WTC11 (cell line): ENCODE results near the gene GGT1. TPM values are rescaled to one million over a fixed set of nuclear protein-coding genes. Genes with fewer than 3 reads are reported as not detected.

Source experiments
- ATAC-seq: fragments of 200-7000 bp; cut with Tn5 transposase; 2 replicates; pipeline ENCODE4 v1.10.0; 2021; ENCODE audit warnings: mild to moderate bottlenecking, moderate library complexity
- CTCF ChIA-PET: fragments of 300-600 bp; sonication (Branson Sonifier 250); formaldehyde crosslinking; loops from one replicate; lab custom pipeline; 2021; ENCODE audit warnings: antibody characterized with exemption; lab: Charles Lee
- POLR2A ChIA-PET: fragments of 350-600 bp; sonication (Branson Sonifier 250); formaldehyde crosslinking; loops from one replicate; lab custom pipeline; 2021; ENCODE audit warnings: antibody characterized with exemption; lab: Charles Lee
- DNase-seq: peaks from one replicate; pipeline ENCODE4 v3.0.0; 2021; ENCODE audit warnings: low spot score
- H3K27ac Mint-ChIP-seq: 2 replicates; pipeline ENCODE4 v1.8.0; 2021; ENCODE audit warnings: mixed read lengths
- H3K27me3 Mint-ChIP-seq: 2 replicates; pipeline ENCODE4 v1.8.0; 2021; ENCODE audit warnings: low read depth, mild to moderate bottlenecking, moderate library complexity, mixed read lengths
- H3K36me3 Mint-ChIP-seq: 2 replicates; pipeline ENCODE4 v1.8.0; 2021; ENCODE audit warnings: mixed read lengths
- H3K4me1 Mint-ChIP-seq: 2 replicates; pipeline ENCODE4 v1.8.0; 2022; ENCODE audit warnings: mixed read lengths
- H3K4me3 Mint-ChIP-seq: 2 replicates; pipeline ENCODE4 v1.8.0; 2021; ENCODE audit warnings: mild to moderate bottlenecking, moderate library complexity, mixed read lengths
- H3K9me3 Mint-ChIP-seq: 2 replicates; pipeline ENCODE4 v1.8.0; 2021; ENCODE audit warnings: mixed read lengths
- ARID4B ChIP-seq: sonication (generic); formaldehyde crosslinking; IDR thresholded peaks from 2 replicates; pipeline ENCODE4 v1.8.0; 2023; ENCODE audit warnings: missing genetic modification reagents, mild to moderate bottlenecking, borderline replicate concordance
- ATF3 ChIP-seq: sonication (generic); formaldehyde crosslinking; conservative IDR thresholded peaks from 2 replicates; pipeline ENCODE4 v1.8.1; 2022; ENCODE audit warnings: mild to moderate bottlenecking, missing genetic modification reagents
- EMX1 ChIP-seq: fragments of 250-450 bp; sonication (Bioruptor Pico); IDR thresholded peaks from 2 replicates; pipeline ENCODE4 v1.8.0; 2021; ENCODE audit warnings: mild to moderate bottlenecking
- FOXP1 ChIP-seq: sonication (generic); formaldehyde crosslinking; IDR thresholded peaks from 2 replicates; pipeline ENCODE4 v1.8.0; 2022; ENCODE audit warnings: missing genetic modification reagents, mild to moderate bottlenecking, moderate library complexity, borderline replicate concordance
- IRF1 ChIP-seq: sonication (generic); formaldehyde crosslinking; IDR thresholded peaks from 2 replicates; pipeline ENCODE4 v1.8.0; 2023; ENCODE audit warnings: missing genetic modification reagents
- JAZF1 ChIP-seq: fragments of 250-450 bp; sonication (Bioruptor Pico); IDR thresholded peaks from 2 replicates; pipeline ENCODE4 v1.9.0; 2021; ENCODE audit warnings: moderate library complexity, mild to moderate bottlenecking, inconsistent platforms
- MXD4 ChIP-seq: fragments of 250-450 bp; sonication (Bioruptor Pico); IDR thresholded peaks from 2 replicates; pipeline ENCODE4 v1.8.0; 2021; ENCODE audit warnings: mild to moderate bottlenecking, moderate library complexity, borderline replicate concordance
- NFYB ChIP-seq: sonication (generic); formaldehyde crosslinking; conservative IDR thresholded peaks from 2 replicates; pipeline ENCODE4 v1.8.0; 2022; ENCODE audit warnings: low read depth, missing genetic modification reagents
- NR1H2 ChIP-seq: sonication (generic); formaldehyde crosslinking; IDR thresholded peaks from 2 replicates; pipeline ENCODE4 v1.9.0; 2021; ENCODE audit warnings: mild to moderate bottlenecking, moderate library complexity, missing genetic modification reagents
- RELA ChIP-seq: sonication (generic); formaldehyde crosslinking; IDR thresholded peaks from 2 replicates; pipeline ENCODE4 v1.8.1; 2022; ENCODE audit warnings: missing genetic modification reagents, mild to moderate bottlenecking, borderline replicate concordance
- RORB ChIP-seq: fragments of 250-450 bp; sonication (Bioruptor Pico); IDR thresholded peaks from 2 replicates; pipeline ENCODE4 v1.9.0; 2021; ENCODE audit warnings: mild to moderate bottlenecking
- USF1 ChIP-seq: sonication (generic); formaldehyde crosslinking; IDR thresholded peaks from 2 replicates; pipeline ENCODE4 v1.8.0; 2022; ENCODE audit warnings: mild to moderate bottlenecking, missing genetic modification reagents
- ZNF138 ChIP-seq: sonication (generic); formaldehyde crosslinking; conservative IDR thresholded peaks from 2 replicates; pipeline ENCODE4 v1.8.1; 2022; ENCODE audit warnings: mild to moderate bottlenecking, moderate library complexity, missing genetic modification reagents
- ZNF317 ChIP-seq: sonication (generic); formaldehyde crosslinking; IDR thresholded peaks from 2 replicates; pipeline ENCODE4 v1.8.1; 2023; ENCODE audit warnings: low read depth, mild to moderate bottlenecking, moderate library complexity, missing genetic modification reagents, borderline replicate concordance
- ZNF396 ChIP-seq: fragments of 250-450 bp; sonication (Bioruptor Pico); IDR thresholded peaks from 2 replicates; pipeline ENCODE4 v1.8.0; 2021; ENCODE audit warnings: mild to moderate bottlenecking, moderate library complexity, borderline replicate concordance
- total RNA-seq: library from RNA; stranded (reverse); gene quantifications from 3 replicates; pipeline ENCODE4 v1.2.3, GENCODE V29; 2021
- TF ChIP-seq, protein P1 (sequence below): sonication (generic); formaldehyde crosslinking; IDR thresholded peaks from 2 replicates; pipeline ENCODE4 v1.8.1; 2022; ENCODE audit warnings: low read depth, mild to moderate bottlenecking, moderate library complexity, missing genetic modification reagents, borderline replicate concordance
- TF ChIP-seq, protein P2 (sequence below): sonication (generic); formaldehyde crosslinking; IDR thresholded peaks from 2 replicates; pipeline ENCODE4 v1.8.0; 2023; ENCODE audit warnings: mild to moderate bottlenecking, missing genetic modification reagents
- TF ChIP-seq, protein P3 (sequence below): sonication (generic); formaldehyde crosslinking; IDR thresholded peaks from 2 replicates; pipeline ENCODE4 v1.8.1; 2023; ENCODE audit warnings: mild to moderate bottlenecking, missing genetic modification reagents

Gene GGT1
- total RNA-seq, 1 experiment from 2014 or later = 33.7 TPM

GRCh38 chr22:24579258-24579601 is 23.8 kb upstream of the GGT1 start:
- Mint-ChIP-seq H3K9me3 (no peaks in the 10 kb centered on the region), H3K27ac (no peak overlapping the region), H3K36me3 (peaks cover 18% of the 10 kb centered on the region), H3K4me3 (no peak overlapping the region), H3K4me1 (no peaks in the 10 kb centered on the region), H3K27me3 (no peaks in the 10 kb centered on the region)
- ChIA-PET CTCF (no interaction called here), POLR2A (no interaction called here)
- DNase-seq (no peak), ATAC-seq (no peak)
- TF ChIP-seq ZNF317 = no peak
- no peak for TF ChIP-seq ZNF138 (CRISPR knock-in tag)
- no peak for TF ChIP-seq RORB (CRISPR knock-in tag)
- no peak for TF ChIP-seq MXD4 (CRISPR knock-in tag)
- TF ChIP-seq JAZF1 (CRISPR knock-in tag) = no peak
- TF ChIP-seq ATF3 (CRISPR knock-in tag) = no peak
- TF ChIP-seq, protein P1, sequence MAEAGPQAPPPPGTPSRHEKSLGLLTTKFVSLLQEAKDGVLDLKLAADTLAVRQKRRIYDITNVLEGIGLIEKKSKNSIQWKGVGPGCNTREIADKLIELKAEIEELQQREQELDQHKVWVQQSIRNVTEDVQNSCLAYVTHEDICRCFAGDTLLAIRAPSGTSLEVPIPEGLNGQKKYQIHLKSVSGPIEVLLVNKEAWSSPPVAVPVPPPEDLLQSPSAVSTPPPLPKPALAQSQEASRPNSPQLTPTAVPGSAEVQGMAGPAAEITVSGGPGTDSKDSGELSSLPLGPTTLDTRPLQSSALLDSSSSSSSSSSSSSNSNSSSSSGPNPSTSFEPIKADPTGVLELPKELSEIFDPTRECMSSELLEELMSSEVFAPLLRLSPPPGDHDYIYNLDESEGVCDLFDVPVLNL = no peak
- TF ChIP-seq, protein P2, sequence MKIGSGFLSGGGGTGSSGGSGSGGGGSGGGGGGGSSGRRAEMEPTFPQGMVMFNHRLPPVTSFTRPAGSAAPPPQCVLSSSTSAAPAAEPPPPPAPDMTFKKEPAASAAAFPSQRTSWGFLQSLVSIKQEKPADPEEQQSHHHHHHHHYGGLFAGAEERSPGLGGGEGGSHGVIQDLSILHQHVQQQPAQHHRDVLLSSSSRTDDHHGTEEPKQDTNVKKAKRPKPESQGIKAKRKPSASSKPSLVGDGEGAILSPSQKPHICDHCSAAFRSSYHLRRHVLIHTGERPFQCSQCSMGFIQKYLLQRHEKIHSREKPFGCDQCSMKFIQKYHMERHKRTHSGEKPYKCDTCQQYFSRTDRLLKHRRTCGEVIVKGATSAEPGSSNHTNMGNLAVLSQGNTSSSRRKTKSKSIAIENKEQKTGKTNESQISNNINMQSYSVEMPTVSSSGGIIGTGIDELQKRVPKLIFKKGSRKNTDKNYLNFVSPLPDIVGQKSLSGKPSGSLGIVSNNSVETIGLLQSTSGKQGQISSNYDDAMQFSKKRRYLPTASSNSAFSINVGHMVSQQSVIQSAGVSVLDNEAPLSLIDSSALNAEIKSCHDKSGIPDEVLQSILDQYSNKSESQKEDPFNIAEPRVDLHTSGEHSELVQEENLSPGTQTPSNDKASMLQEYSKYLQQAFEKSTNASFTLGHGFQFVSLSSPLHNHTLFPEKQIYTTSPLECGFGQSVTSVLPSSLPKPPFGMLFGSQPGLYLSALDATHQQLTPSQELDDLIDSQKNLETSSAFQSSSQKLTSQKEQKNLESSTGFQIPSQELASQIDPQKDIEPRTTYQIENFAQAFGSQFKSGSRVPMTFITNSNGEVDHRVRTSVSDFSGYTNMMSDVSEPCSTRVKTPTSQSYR (CRISPR knock-in tag) = no peak

GRCh38 chr22:24580276-24580675 is 22.7 kb upstream of the GGT1 start:
- ATAC-seq (no peak), DNase-seq (no peak)
- Mint-ChIP-seq H3K9me3 (no peaks in the 10 kb centered on the region), H3K4me3 (no peak overlapping the region), H3K27ac (no peak overlapping the region), H3K4me1 (no peaks in the 10 kb centered on the region), H3K27me3 (no peaks in the 10 kb centered on the region), H3K36me3 (peaks cover 8% of the 10 kb centered on the region)
- TF ChIP-seq, protein P1 = no peak
- TF ChIP-seq EMX1 = no peak
- TF ChIP-seq NR1H2 (CRISPR knock-in tag) = no peak
- TF ChIP-seq, protein P3, sequence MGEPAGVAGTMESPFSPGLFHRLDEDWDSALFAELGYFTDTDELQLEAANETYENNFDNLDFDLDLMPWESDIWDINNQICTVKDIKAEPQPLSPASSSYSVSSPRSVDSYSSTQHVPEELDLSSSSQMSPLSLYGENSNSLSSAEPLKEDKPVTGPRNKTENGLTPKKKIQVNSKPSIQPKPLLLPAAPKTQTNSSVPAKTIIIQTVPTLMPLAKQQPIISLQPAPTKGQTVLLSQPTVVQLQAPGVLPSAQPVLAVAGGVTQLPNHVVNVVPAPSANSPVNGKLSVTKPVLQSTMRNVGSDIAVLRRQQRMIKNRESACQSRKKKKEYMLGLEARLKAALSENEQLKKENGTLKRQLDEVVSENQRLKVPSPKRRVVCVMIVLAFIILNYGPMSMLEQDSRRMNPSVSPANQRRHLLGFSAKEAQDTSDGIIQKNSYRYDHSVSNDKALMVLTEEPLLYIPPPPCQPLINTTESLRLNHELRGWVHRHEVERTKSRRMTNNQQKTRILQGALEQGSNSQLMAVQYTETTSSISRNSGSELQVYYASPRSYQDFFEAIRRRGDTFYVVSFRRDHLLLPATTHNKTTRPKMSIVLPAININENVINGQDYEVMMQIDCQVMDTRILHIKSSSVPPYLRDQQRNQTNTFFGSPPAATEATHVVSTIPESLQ = no peak
- no peak for TF ChIP-seq ARID4B (CRISPR knock-in tag)
- no peak for TF ChIP-seq USF1 (CRISPR knock-in tag)
- no peak for TF ChIP-seq IRF1 (CRISPR knock-in tag)
- no peak for TF ChIP-seq ZNF138 (CRISPR knock-in tag)
- no peak for TF ChIP-seq FOXP1 (CRISPR knock-in tag)
- TF ChIP-seq ZNF317 = no peak
- no peak for TF ChIP-seq RELA (CRISPR knock-in tag)
- no peak for TF ChIP-seq NFYB (CRISPR knock-in tag)
- no peak for TF ChIP-seq ZNF396
- CTCF ChIA-PET = no interaction called here
- POLR2A ChIA-PET = no interaction called here
